Measurements from ENCODE around the gene SUSD2. TPM values are rescaled to one million over a fixed set of nuclear protein-coding genes. Genes with fewer than 3 reads are reported as not detected.

The SUSD2 gene
- total and polyA plus RNA-seq, 4 donors: 0.14 to 2.5 (median 0.52) TPM

DNA sequence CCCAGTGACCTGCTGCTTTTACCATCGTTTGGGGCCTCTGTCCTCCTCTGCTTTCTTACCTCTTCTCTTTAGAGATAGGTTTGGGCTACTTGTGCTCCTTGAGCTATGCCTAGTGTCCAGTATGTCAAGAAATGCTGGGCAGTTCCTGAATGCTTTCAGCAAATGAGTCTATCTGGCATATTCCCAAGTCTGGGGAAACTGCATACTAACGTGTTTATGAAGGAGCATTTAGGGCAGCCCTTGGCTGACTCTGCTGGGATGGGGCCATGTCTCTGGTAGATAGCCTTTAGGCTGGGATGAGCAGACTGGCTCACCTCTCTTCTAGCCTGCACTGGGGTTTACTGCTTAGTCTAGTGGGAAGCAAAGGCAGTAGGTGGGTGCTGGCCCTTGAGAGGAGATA lies 43.7 kb upstream of the SUSD2 start:
- Histone ChIP-seq H3K27ac (ENCODE audit: low read depth in 1 of 2, low read length in 2 of 2) (no peak overlapping the region), H3K4me1 (ENCODE audit: control insufficient read depth in 4 of 4, insufficient read depth in 4 of 4, low read length in 3 of 4) (peaks cover 0 to 4% (median under 1%) of the 10 kb centered on the region in 4 donors), H3K36me3 (ENCODE audit: control insufficient read depth in 4 of 4, insufficient read depth in 3 of 4, low read depth in 1 of 4, low read length in 3 of 4) (peaks cover 0 to 7% (median 3%) of the 10 kb centered on the region in 4 donors), H3K9ac (ENCODE audit: low read depth in 1 of 2, low read length in 2 of 2) (no peak overlapping the region), H3K27me3 (ENCODE audit: control insufficient read depth in 4 of 4, insufficient read depth in 4 of 4, low read length in 3 of 4) (no peaks in the 10 kb centered on the region), H3K4me3 (ENCODE audit: low read depth in 1 of 3, low read length in 3 of 3) (no peak overlapping the region), H3K9me3 (ENCODE audit: control insufficient read depth in 4 of 4, low read length in 3 of 4) (no peaks in the 10 kb centered on the region)
- DNase-seq (ENCODE audit: low spot score): no peak
- 74% methylated on average over 2 of the region's 2 CpGs for WGBS
- no peak for TF ChIP-seq TAF1 (conservative IDR thresholded peaks at IDR 0.05)
- TF ChIP-seq, protein P1, sequence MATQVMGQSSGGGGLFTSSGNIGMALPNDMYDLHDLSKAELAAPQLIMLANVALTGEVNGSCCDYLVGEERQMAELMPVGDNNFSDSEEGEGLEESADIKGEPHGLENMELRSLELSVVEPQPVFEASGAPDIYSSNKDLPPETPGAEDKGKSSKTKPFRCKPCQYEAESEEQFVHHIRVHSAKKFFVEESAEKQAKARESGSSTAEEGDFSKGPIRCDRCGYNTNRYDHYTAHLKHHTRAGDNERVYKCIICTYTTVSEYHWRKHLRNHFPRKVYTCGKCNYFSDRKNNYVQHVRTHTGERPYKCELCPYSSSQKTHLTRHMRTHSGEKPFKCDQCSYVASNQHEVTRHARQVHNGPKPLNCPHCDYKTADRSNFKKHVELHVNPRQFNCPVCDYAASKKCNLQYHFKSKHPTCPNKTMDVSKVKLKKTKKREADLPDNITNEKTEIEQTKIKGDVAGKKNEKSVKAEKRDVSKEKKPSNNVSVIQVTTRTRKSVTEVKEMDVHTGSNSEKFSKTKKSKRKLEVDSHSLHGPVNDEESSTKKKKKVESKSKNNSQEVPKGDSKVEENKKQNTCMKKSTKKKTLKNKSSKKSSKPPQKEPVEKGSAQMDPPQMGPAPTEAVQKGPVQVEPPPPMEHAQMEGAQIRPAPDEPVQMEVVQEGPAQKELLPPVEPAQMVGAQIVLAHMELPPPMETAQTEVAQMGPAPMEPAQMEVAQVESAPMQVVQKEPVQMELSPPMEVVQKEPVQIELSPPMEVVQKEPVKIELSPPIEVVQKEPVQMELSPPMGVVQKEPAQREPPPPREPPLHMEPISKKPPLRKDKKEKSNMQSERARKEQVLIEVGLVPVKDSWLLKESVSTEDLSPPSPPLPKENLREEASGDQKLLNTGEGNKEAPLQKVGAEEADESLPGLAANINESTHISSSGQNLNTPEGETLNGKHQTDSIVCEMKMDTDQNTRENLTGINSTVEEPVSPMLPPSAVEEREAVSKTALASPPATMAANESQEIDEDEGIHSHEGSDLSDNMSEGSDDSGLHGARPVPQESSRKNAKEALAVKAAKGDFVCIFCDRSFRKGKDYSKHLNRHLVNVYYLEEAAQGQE (IDR thresholded peaks at IDR 0.05): no peak
- TF ChIP-seq NR2F2 (IDR thresholded peaks at IDR 0.05): no peak
- TF ChIP-seq FOXA1 (IDR thresholded peaks at IDR 0.05): no peak
- TF ChIP-seq YY1 (IDR thresholded peaks at IDR 0.05): no peak
- TF ChIP-seq, protein P2, sequence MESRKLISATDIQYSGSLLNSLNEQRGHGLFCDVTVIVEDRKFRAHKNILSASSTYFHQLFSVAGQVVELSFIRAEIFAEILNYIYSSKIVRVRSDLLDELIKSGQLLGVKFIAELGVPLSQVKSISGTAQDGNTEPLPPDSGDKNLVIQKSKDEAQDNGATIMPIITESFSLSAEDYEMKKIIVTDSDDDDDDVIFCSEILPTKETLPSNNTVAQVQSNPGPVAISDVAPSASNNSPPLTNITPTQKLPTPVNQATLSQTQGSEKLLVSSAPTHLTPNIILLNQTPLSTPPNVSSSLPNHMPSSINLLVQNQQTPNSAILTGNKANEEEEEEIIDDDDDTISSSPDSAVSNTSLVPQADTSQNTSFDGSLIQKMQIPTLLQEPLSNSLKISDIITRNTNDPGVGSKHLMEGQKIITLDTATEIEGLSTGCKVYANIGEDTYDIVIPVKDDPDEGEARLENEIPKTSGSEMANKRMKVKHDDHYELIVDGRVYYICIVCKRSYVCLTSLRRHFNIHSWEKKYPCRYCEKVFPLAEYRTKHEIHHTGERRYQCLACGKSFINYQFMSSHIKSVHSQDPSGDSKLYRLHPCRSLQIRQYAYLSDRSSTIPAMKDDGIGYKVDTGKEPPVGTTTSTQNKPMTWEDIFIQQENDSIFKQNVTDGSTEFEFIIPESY (IDR thresholded peaks at IDR 0.05): no peak

DNA sequence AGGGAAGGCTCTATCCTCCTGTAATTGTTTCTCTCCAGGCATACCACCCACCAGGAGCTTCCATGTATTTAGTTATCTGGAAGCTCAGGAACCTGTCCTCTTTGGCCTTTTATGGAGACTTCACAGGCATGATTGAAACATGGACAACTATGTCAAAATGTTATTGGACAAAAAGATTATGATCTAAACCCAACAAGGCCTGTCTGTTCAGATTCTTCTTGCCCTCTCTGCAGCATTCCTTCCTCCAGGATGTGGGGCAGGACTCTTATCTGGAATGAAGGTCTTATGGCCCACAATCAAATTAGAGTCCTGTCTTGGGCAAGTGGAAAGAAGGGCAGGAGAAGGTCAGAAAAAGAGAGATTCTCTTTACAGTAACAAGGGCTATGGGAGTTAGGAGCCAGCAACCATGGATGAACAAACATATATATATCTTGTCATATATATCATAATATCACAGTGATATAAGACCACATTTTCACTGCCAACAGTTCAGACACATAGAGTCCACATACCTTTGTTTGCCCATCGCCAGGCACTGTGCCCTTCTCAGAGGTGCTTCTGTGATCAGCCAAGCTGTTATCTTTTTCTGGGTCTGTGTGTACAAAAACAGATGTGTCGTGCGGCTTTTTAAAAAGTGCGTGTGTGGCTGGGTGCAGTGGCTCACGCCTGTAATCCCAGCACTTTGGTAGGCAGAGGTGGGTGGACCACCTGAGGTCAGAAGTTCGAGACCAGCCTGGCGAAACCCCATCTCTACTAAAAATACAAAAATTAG lies 42.5 kb upstream of the SUSD2 start:
- WGBS: 96% methylated on average over 7 of the region's 7 CpGs
- peaks cover 0 to 7% (median 3%) of the 10 kb centered on the region in 4 donors for H3K36me3 ChIP-seq (ENCODE audit: control insufficient read depth in 4 of 4, insufficient read depth in 3 of 4, low read depth in 1 of 4, low read length in 3 of 4)
- no peaks in the 10 kb centered on the region for H3K9me3 ChIP-seq (ENCODE audit: control insufficient read depth in 4 of 4, low read length in 3 of 4)
- peaks cover 0 to 2% (median 0%) of the 10 kb centered on the region in 4 donors for H3K4me1 ChIP-seq (ENCODE audit: control insufficient read depth in 4 of 4, insufficient read depth in 4 of 4, low read length in 3 of 4)
- no peak overlapping the region for H3K4me3 ChIP-seq (ENCODE audit: low read depth in 1 of 3, low read length in 3 of 3)
- TF ChIP-seq, protein P3, sequence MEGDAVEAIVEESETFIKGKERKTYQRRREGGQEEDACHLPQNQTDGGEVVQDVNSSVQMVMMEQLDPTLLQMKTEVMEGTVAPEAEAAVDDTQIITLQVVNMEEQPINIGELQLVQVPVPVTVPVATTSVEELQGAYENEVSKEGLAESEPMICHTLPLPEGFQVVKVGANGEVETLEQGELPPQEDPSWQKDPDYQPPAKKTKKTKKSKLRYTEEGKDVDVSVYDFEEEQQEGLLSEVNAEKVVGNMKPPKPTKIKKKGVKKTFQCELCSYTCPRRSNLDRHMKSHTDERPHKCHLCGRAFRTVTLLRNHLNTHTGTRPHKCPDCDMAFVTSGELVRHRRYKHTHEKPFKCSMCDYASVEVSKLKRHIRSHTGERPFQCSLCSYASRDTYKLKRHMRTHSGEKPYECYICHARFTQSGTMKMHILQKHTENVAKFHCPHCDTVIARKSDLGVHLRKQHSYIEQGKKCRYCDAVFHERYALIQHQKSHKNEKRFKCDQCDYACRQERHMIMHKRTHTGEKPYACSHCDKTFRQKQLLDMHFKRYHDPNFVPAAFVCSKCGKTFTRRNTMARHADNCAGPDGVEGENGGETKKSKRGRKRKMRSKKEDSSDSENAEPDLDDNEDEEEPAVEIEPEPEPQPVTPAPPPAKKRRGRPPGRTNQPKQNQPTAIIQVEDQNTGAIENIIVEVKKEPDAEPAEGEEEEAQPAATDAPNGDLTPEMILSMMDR (IDR thresholded peaks at IDR 0.05; ENCODE audit: low read depth, low read length, missing input control): no peak
- TF ChIP-seq, protein P2 (IDR thresholded peaks at IDR 0.05): no peak
- TF ChIP-seq, protein P4, sequence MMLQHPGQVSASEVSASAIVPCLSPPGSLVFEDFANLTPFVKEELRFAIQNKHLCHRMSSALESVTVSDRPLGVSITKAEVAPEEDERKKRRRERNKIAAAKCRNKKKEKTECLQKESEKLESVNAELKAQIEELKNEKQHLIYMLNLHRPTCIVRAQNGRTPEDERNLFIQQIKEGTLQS (IDR thresholded peaks at IDR 0.05): no peak
- no peak overlapping the region for H3K27ac ChIP-seq (ENCODE audit: low read depth in 1 of 2, low read length in 2 of 2)
- no peak overlapping the region for H3K9ac ChIP-seq (ENCODE audit: low read depth in 1 of 2, low read length in 2 of 2)
- no peaks in the 10 kb centered on the region for H3K27me3 ChIP-seq (ENCODE audit: control insufficient read depth in 4 of 4, insufficient read depth in 4 of 4, low read length in 3 of 4)
- no peak for DNase-seq (ENCODE audit: low spot score)
